Ramos (cell line): ENCODE results near the gene FCF1.
"Not testable (repeated sequence)": the region's sequence is repeated elsewhere in the genome, so short reads cannot be mapped to it uniquely, and the experiment has no call there.

ENCODE experiments used
- in situ Hi-C: fragments of 300-500 bp; cut with MboI; formaldehyde crosslinking; loops from one replicate; pipeline ENCODE4 v1.14.3; 2022; ENCODE audit warnings: low sequenced_read_pairs; ENCODE audit not compliant: unreplicated experiment

FCF1 gene

DNA sequence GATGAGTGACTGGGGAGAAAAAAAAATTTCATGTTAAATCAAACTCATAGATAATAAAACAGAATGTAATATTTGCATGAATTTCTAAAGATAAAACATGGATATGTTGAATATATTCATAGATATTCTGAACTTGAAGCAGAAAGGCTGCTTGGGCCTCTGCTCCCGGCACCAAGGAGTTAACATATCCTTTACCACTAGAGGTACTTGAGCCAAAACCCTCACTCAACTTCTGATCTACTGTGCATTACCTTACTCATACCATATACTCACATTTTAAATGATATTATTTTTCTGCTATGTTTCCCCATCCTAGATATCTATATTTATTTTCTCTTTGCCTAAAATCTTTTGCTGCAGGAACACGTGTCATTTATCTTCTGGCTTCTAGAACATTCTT lies 15.0 kb upstream of the FCF1 start:
- in situ Hi-C loops: no loop called here

DNA sequence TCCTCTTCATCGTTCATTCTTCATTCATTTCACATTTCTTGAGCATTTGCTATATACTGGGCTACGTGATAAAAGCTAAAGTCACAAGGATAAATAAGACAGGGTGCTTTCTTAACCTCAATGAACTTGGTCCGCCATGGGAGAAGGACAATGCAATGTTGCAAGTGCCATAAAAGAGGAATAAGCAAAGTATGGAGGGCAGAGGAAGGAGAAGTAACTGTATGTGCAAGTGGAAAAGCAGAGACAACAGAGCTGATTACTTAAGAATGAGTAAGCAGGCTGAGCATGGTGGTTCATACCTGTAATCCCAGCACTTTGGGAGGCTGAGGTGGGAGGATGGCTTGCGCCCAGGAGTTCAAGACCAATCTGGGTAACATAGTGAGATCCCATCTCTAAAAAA lies 14.5 kb upstream of the FCF1 start:
- in situ Hi-C loops: no loop called here

DNA sequence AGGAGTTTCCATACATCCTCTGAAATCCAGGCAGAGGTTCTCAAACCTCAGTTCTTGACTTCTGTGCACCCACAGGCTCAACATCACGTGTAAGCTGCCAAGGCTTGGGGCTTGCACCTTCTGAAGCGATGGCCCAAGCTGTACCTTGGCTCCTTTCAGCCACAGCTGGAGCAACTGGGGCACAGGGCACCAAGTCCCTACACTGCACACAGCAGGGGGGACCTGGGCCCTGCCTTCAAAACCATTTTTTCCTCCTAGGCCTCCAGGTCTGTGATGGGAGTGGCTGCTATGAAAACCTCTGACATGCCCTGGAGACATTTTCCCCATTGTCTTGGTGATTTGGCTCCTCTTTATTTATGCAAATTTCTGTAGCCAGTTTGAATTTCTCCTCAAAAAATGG lies 10.7 kb upstream of the FCF1 start:
- in situ Hi-C loops: no loop called here

DNA sequence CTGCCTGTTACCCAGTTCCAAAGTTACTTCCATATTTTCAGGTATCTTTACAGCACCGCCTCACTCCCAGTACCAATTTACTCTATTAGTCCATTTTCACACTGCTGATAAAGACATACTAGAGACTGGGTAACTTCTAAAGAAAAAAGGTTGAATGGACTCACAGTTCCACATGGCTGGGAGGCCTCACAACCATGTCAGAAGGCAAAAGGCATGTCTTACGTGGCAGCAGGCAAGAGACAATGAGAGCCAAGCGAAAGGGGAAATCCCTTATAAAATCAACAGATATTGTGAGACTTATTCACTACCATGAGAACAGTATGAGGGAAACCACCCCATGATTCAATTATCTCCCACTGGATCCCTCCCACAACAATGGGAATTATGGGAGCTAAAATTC lies 9.9 kb upstream of the FCF1 start:
- in situ Hi-C loops: no loop called here

DNA sequence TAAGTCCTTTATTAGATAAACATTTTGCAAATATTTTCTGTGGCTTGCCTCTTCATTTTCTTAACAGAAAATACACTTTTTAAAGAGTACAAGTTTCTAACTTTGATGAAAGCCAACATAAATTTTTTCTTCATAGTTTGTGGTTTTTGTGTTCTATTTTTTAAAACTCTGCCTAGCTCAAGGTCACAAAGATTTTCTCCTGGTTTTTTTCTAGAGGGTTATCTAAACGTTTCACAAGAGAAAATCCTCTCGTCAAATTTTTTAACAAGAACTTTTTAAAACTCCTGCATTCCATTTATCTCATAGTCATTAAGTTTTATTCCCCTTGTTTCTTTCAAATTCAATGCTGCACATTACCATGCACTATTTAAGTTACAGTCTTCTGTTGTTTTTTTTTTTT lies 8.3 kb upstream of the FCF1 start:
- in situ Hi-C loops: no loop called here

DNA sequence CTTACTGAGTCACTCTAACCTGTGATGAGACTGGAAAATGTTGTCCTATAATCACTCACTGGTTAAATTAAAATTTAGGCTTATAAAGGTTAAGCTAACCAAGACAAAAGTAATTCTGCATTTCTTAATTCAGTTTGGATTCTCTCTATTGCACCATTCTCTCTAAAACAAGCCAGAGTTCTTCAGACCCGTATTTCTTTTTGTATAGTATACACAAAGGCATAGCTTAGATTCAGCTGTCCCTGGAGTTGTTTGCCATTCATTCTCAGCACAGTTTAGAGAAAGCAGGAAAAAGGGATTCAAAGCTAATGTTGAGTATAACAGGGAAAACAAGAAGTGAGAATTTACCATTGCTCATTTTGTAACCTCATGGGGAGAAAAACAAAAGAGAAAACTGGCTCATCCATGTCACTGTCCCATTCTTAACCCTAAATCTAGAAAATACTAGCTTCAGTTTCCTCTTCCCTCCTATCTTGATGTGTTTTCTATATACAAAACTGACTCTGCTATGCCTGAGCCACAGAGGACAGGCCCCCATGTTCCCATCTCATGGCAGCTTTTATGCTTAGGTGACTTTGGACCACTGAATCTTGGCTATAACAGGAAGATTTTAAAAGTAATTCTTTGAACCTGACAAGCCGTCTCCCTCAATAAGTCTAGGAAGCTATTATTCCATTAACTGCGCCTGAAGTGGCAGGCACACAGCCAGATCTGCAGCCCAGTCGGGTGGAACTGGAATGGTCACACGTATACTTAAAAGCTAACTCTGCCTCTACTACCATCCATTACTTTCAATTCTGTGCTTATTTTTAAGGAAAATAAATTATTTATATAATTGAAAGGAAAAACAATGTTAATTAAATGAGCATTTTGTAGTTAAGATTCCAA lies 7.1 kb upstream of the FCF1 start:
- in situ Hi-C loops: no loop called here

DNA sequence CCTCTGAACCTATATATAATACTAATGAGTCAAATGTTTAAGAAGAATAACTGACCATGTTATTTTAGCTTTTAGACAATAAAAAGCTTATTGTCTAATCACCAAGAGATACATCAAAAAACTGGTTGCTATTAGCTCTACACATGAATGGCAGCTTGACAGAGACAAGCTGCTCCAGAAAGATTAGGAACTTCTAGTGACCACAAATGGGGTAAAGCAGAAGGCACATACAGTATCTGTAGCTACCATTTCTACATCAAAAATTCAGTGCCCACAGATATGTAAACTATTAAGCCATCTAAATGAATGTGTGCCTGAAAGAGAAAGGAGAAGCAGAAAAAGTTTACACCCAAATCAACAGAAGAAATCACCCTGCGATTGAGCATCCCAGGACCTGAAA lies 2.5 kb upstream of the FCF1 start:
- in situ Hi-C loops: no loop called here

DNA sequence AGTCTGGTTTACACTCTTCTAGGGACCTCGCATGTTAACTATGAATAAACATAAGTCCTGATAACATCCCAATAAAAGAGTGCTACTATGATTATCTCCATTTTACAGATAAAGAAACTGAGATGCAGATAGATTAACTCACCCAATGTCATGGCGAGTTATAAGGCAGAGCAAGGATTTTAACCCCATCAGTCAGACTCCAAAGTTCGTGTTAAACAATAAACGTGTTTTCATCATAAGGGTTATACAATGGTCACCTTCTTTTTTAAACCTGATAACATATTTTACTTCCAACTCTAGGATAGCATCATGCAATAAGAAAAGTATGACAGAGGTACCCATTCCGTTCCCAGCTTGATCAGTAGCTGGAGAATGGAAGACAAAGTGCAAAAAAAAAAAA lies 1.3 kb upstream of the FCF1 start:
- in situ Hi-C loops: no loop called here

DNA sequence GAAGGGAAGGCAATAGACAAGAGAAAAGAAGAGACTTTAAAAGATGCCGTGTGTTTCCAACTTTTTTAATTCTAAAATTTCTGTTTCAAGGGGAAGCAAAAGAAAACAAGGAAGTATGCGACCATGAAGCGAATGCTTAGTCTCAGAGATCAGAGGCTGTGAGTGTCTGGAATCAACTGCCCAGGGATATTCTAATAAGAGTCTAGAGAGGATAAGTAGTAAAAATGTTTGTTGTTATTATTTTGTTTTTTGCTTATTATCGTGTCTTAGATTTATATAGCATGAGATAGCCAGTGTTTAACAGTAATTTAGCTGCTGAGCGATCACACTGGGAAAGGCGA lies 421 bp downstream of the FCF1 start:
- in situ Hi-C loops: no loop called here

DNA sequence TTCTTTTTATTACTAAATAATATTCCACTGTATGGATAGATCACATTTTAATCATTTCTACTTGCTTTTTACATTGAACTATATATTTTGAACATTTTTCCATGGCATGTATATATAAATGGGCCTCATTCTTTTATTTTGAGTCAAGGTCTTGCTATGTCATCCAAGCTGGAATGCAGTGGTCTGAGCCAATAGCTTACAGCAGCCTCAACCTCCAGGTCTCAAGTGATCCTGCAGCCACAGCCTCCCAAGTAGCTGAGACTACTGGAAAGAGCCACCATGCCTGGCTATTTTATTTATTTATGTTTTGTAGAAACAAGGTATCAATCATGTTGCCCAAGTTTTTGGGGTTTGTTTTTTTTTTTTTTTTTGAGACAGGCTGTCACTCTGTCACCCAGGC lies 7.6 kb downstream of the FCF1 start:
- in situ Hi-C loops: no loop called here

DNA sequence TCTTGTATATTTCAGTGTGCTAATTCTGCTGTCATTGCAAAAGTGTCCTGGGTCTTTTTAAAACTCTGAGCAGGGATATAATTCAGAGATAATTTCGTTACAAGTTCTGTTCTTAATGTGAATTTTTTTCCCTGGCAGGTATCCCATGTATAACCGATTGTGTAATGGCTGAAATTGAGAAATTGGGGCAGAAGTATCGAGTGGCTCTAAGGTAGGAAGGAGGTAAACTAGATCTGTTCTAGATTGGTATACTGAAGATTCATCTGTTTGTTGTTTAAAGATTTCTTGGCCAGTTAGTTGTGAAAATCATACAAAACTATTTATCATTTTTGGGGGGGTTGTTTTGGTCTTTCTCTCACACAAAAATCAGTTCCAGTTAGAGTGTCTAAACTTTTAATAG lies 10.2 kb downstream of the FCF1 start:
- in situ Hi-C loops: no loop called here

DNA sequence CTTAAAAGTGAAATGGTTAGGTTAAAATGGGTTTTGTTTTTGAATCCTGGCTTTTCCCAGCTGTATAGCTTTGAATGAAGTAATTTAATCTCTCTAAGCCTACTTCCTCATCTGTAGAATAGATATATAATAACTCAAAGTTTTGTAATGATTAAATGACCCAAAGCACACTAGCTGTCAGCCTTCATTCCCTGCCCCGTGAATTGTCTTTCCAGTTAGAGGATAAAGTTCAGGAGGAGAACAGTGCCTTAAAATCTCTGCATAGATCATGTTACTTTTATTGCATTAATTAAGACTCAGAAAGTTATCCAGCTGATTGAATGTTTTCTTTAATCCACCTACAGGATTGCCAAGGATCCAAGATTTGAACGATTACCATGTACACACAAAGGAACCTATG lies 19.4 kb downstream of the FCF1 start:
- in situ Hi-C loops: no loop called here

DNA sequence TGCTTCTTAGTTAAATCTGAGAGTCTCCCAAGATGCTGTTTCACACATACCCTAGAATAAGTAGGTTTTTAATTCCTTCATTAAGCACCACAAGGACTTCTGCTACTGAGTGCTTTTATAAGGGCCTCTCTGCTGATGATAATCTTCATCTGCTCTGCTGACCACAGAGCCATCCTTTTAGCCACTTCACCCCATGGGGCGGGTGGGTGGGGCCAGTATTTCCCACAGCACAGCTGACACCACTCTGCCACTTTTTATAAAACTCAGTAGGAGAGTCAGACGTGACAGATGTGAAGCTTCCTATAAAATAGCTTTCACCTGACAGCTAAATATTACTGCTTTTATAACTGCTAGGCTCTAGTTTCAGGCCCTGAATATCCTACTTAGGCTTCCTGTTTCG lies 20.3 kb downstream of the FCF1 start:
- in situ Hi-C loops: no loop called here

DNA sequence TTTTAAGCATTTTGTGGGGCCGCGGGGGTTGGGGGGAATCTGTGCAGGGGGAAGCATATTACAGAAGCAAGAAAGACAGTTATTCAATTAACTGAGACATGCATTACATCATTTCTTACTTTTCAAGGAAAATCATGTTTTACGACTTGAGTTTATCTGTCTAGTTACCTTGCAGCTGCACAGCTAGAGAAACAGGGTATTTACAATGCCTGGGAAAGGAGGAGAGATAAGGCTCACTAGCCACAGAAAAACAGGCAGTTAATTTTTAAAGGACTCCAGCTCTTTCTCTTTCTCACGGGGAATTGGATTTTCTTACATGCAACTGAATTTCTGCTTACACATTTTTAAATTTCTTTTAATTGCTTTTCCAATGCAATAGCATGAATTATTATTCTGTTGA lies 22.2 kb downstream of the FCF1 start:
- in situ Hi-C loops: no loop called here

DNA sequence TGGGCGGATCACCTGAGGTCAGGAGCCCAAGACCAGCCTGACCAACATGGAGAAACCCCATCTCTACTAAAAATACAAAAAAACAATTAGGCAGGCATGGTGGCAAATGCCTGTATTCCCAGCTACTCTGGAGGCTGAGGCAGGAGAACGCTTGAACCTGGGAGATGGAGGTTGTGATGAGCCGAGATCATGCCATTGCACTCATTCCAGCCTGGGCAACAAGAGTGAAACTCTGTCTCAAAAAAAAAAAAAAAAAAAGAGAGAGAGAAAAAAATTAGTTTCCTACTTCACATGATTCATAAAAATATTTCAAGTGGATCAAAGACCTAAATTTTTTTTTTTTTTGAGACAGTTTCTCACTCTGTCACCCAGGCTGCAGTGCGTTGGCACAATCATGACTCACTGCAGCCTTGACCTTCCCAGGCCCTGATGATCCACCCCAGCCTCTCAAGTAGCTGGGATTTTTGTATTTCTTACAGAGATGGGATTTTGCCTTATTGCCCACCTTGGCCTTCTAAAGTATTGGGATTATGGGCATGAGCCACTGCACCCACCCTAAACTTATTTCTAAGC lies 24.9 kb downstream of the FCF1 start:
- in situ Hi-C loops: no loop called here

DNA sequence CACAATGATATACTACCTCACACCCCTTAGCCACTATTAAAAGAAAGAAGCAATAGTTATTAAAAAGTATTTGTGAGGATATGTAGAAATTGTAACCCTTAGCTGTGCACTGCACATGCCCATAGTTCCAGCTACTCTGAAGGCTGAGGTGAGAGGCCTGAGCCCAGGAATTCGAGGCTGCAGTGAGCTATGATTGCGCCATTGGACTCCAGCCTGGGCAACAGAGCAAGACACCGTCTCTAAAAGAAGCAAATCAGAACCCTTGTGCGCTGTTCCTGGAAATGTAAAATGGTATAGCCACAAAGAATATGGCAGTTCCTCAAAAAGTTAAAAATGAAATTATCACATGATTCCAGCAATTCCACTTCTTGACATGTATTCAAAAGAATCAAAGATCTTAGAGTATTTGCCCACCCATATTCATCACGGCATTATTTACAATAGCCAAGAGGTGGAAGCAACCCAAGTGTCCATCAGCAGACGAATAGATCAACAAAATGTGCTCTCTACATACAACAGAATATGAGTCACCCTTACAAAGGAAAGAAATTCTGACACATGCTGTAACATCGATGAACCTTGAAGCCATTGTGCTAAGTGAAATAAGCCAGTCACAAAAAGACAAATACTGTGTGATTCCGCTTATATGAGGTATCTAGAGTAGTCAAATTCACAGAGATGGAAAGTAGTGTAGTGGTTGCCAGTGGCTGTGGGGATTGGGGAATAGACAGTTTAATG lies 26.5 kb downstream of the FCF1 start:
- in situ Hi-C loops: no loop called here

DNA sequence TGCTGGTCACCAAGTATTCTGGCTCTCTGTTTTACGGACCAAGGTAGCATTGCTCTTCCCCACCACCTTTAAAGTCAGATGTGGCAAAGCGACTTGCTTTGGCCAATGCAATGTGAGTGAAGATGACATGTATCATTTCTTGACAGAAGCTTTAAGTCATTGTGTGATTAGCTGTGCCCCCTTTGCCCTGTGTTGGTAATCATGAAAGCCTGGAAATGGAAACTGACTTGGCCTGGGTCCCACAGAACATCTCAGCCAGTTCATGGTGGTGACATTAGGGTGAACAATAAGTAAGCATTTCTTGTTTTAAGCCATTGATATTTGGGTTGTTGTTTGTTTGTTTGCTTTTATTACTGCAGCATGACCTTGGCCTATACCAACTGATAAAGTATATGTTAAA lies 34.3 kb downstream of the FCF1 start:
- in situ Hi-C loops: no loop called here

DNA sequence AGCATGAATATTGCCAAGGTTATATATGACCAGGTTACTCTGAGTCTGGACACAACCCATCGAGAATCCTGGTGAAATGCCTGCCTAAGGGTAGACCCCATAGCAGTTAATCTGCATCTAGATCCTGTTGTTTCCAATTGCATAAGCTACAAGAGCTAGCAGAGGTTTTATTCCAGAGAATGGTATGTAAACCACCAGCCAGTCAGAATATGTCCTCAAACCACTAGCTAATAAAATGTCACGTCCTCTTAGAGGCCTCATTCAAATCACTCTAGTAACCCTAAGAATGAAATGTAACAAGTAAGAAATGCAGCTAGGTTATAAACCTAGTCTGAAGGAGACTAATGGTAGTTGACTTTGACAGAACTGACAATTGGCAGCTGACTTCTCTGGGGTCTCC lies 41.2 kb downstream of the FCF1 start:
- in situ Hi-C loops: no loop called here

DNA sequence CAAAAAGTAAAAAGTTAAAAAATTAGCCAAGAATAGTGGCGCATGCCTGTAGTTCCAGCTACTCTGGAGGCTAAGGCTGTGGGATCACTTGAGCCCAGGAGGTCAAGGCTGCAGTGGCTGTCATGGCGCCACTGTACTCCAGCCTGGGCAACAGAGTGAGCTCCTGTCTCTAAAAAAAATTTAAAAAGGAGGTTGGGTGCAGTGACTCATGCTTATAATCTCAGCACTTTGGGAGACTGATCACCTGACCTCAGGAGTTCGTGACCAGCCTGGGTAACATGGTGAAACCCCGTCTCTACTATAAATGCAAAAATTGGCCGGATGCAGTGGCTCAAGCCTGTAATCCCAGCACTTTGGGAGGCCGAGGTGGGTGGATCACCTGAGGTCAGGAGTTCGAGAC lies 42.0 kb downstream of the FCF1 start:
- in situ Hi-C loops: no loop called here

DNA sequence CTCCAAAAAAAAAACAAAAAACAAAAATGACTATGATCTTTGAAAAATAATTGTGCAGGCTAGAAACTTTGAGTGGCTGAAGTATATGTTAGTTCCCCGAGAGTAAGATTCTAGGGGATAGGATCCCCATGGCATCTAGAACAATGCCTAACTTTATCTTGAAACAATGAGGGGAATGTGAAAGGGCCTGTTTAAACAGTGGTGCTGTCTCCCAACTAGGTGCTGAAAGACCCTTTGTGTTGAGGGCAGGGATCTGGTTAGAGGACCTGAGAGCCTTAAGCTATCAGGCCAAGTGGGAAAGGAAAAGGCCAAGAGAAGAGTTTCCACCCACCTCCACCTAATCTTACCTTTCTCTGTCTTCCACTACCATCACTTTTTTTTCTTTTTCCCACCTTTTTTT lies 43.4 kb downstream of the FCF1 start:
- in situ Hi-C loops: no loop called here

DNA sequence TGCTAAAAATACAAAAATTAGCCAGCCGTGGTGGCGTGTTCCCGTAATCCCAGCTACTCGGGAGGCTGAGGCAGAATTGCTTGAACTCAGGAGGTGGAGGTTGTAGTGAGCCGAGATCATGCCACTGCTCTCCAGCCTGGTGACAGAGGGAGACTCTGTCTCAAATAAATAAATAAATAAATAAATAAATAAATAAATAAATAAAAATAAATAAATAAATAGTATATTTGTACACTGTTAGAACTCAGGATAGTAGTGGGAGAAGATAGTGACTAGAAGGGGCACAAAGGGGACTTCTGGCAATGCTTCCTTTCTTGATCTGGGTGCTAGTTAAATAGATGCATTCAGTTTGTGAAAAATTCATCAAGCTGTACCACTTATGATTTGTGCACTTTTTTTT lies 45.6 kb downstream of the FCF1 start:
- in situ Hi-C loops: not testable (repeated sequence)
